K562 (cell line): ENCODE measurements around the gene AAGAB. TPM values are rescaled to one million over a fixed set of nuclear protein-coding genes. Genes with fewer than 3 reads are reported as not detected.

Experiments used
- ATAC-seq: fragments of 200-7000 bp; cut with Tn5 transposase; 3 replicates; pipeline ENCODE4 v1.9.1; 2020; ENCODE audit warnings: moderate library complexity
- BruUV-seq: library from RNA; stranded (reverse); fragments of 400-500 nt; replicated peaks from 2 replicates; lab custom pipeline; 2021; lab: Mats Ljungman, UMichigan
- CTCF ChIA-PET: fragments of 300-600 bp; formaldehyde crosslinking; extraction: SDS; loops from one replicate; lab custom pipeline; 2021; ENCODE audit warnings: low intra/inter-chr PET ratio; lab: Yijun Ruan, JAX
- POLR2A ChIA-PET: fragments of 300-600, 350-650 bp; sonication (Branson Sonifier 250); formaldehyde crosslinking; extraction: SDS; loops from one replicate; lab custom pipeline; 2021; ENCODE audit warnings: antibody characterized with exemption, inconsistent platforms; lab: Yijun Ruan, JAX
- DNase-seq, 4 experiments: peaks; one replicate each; pipeline versions ENCODE4 v3.0.0 to v3.0.0-alpha.2; 2011 to 2018; ENCODE audit warnings: low spot score in 3 of 4, mixed read lengths in 3 of 4; ENCODE audit errors: extremely low read depth in 1 of 4
- FAIRE-seq: peaks from 2 replicates; lab custom pipeline; 2011; peaks lifted over from hg19 to GRCh38; lab: Jason Lieb, UNC
- H2AFZ ChIP-seq: 2 replicates; pipeline ENCODE4 v1.6.0; 2011; ENCODE audit warnings: low read depth, low read length, control low read depth, inconsistent platforms
- H3K27ac ChIP-seq: fragments of 200-600 bp; 3 replicates; pipeline ENCODE4 v1.8.0; 2011; ENCODE audit warnings: low read depth, mild to moderate bottlenecking, control low read depth, inconsistent platforms, low read length, moderate library complexity, mixed read lengths; ENCODE audit errors: extremely low read depth
- H3K27me3 ChIP-seq, 2 experiments: fragments of 300-600 bp in 1 of 2; 2 replicates in 1 of 2; 3 replicates in 1 of 2; pipeline versions ENCODE4 v1.6.0 to v1.8.0; 2011; ENCODE audit warnings: inconsistent platforms in 2 of 2, low read length in 2 of 2, mild to moderate bottlenecking in 1 of 2, mixed read lengths in 1 of 2, moderate library complexity in 1 of 2; ENCODE audit not compliant: control insufficient read depth in 2 of 2, insufficient read depth in 2 of 2
- H3K36me3 ChIP-seq: fragments of 300-600 bp; 3 replicates; pipeline ENCODE4 v1.8.0; 2011; ENCODE audit warnings: mild to moderate bottlenecking, low read length, inconsistent platforms; ENCODE audit not compliant: control insufficient read depth, insufficient read depth
- H3K4me1 ChIP-seq, 2 experiments: fragments of 200-600 bp in 1 of 2; replicated peaks in 1 of 2; 2 replicates in 1 of 2; 3 replicates in 1 of 2; pipeline versions ENCODE4 v1.5.1 to v1.8.0; 2011; ENCODE audit warnings: inconsistent platforms in 2 of 2, low read length in 2 of 2, mild to moderate bottlenecking in 1 of 2, mixed read lengths in 1 of 2, moderate library complexity in 1 of 2; ENCODE audit not compliant: control insufficient read depth in 2 of 2, insufficient read depth in 2 of 2
- H3K4me2 ChIP-seq: 2 replicates; pipeline ENCODE4 v1.6.1; 2011; ENCODE audit warnings: low read length, control low read depth, inconsistent platforms, mixed read lengths; ENCODE audit not compliant: insufficient read depth
- H3K4me3 ChIP-seq: fragments of 200-600 bp; sonication (generic), shearing (Covaris generic); 2 replicates; pipeline ENCODE4 v1.5.1; 2016; ENCODE audit warnings: control low read depth, inconsistent platforms
- H3K79me2 ChIP-seq: fragments of 200-600 bp; 3 replicates; pipeline ENCODE4 v1.8.0; 2011; ENCODE audit warnings: low read length, inconsistent platforms; ENCODE audit not compliant: control insufficient read depth, insufficient read depth
- H3K9ac ChIP-seq, 2 experiments: 2 replicates each; pipeline versions ENCODE4 v1.6.0 to v1.6.1; 2011; ENCODE audit warnings: low read depth in 2 of 2, low read length in 2 of 2, control low read depth in 1 of 2, inconsistent platforms in 1 of 2, mild to moderate bottlenecking in 1 of 2, mixed read lengths in 1 of 2; ENCODE audit not compliant: insufficient read depth in 1 of 2
- H3K9me1 ChIP-seq: one replicate; pipeline ENCODE4 v1.6.0; 2011; ENCODE audit warnings: inconsistent platforms, mild to moderate bottlenecking, low read length, moderate library complexity; ENCODE audit not compliant: control insufficient read depth, insufficient read depth
- H3K9me3 ChIP-seq: replicated peaks from 2 replicates; pipeline ENCODE4 v1.5.1; 2011; ENCODE audit warnings: low read depth, low read length, inconsistent platforms; ENCODE audit not compliant: control insufficient read depth, insufficient read depth
- H4K20me1 ChIP-seq: replicated peaks from 2 replicates; pipeline ENCODE4 v1.6.1; 2011; ENCODE audit warnings: low read length, inconsistent platforms, mixed read lengths; ENCODE audit not compliant: control insufficient read depth, insufficient read depth
- ESRRA ChIP-seq: fragments of 450-650 bp; IDR thresholded peaks from 2 replicates; pipeline ENCODE4 v1.6.1; 2014; ENCODE audit warnings: low read depth, mild to moderate bottlenecking, moderate library complexity, borderline replicate concordance
- FOXJ2 ChIP-seq: fragments of 200-800 bp; sonication (Bioruptor generic); IDR thresholded peaks from 2 replicates; pipeline ENCODE4 v1.6.1; 2016; ENCODE audit warnings: missing genetic modification characterization, missing compliant biosample characterization
- HDAC8 ChIP-seq: fragments of 450-650 bp; IDR thresholded peaks from 2 replicates; pipeline ENCODE4 v1.6.1; 2016; ENCODE audit warnings: mild to moderate bottlenecking, missing genetic modification characterization, moderate library complexity, missing compliant biosample characterization
- HMG20A ChIP-seq: fragments of 450-650 bp; formaldehyde crosslinking; conservative IDR thresholded peaks from 2 replicates; pipeline ENCODE4 v1.4.0; 2020; ENCODE audit warnings: mild to moderate bottlenecking, mixed read lengths
- HNRNPL ChIP-seq: fragments of 200-400 bp; formaldehyde crosslinking; IDR thresholded peaks from 2 replicates; pipeline ENCODE4 v1.6.1; 2017; ENCODE audit warnings: low read depth, mild to moderate bottlenecking, low read length
- KAT7 ChIP-seq: sonication (generic); formaldehyde crosslinking; IDR thresholded peaks from 2 replicates; pipeline ENCODE4 v1.8.0; 2022; ENCODE audit warnings: missing genetic modification reagents, mild to moderate bottlenecking, borderline replicate concordance
- NR2C2 ChIP-seq, 2 experiments: fragments of 200-800 bp in 1 of 2; sonication (Bioruptor generic) in 1 of 2; sonication (generic) in 1 of 2; formaldehyde crosslinking in 1 of 2; IDR thresholded peaks; 2 replicates each; pipeline versions ENCODE4 v1.6.1 to v1.8.0; 2016 to 2022; ENCODE audit warnings: mild to moderate bottlenecking in 1 of 2, missing compliant biosample characterization in 1 of 2, missing genetic modification characterization in 1 of 2, missing genetic modification reagents in 1 of 2
- RBM34 ChIP-seq: fragments of 200-400 bp; formaldehyde crosslinking; IDR thresholded peaks from 2 replicates; pipeline ENCODE4 v1.6.1; 2018; ENCODE audit warnings: low read length, borderline replicate concordance; ENCODE audit not compliant: insufficient read depth
- SMAD3 ChIP-seq: fragments of 450-650 bp; formaldehyde crosslinking; conservative IDR thresholded peaks from 2 replicates; pipeline ENCODE4 v1.4.0; 2020; ENCODE audit warnings: mild to moderate bottlenecking
- SNRNP70 ChIP-seq: fragments of 200-400 bp; formaldehyde crosslinking; optimal IDR thresholded peaks from 2 replicates; pipeline ENCODE3; 2017; ENCODE audit warnings: low read depth, low read length
- SRF ChIP-seq, 2 experiments: fragments of 250-450, 450-650 bp in 1 of 2; sonication (Bioruptor Pico) in 1 of 2; sonication (generic) in 1 of 2; formaldehyde crosslinking; IDR thresholded peaks; 2 replicates each; pipeline versions ENCODE4 v1.5.0 to v1.5.1; 2020 to 2022; ENCODE audit warnings: mild to moderate bottlenecking in 1 of 2, missing genetic modification reagents in 1 of 2
- TAF9B ChIP-seq: fragments of 450-650 bp; IDR thresholded peaks from 2 replicates; pipeline ENCODE4 v1.6.1; 2018; ENCODE audit warnings: mild to moderate bottlenecking; ENCODE audit not compliant: partially characterized antibody
- TCF7 ChIP-seq: sonication (generic); IDR thresholded peaks from 2 replicates; pipeline ENCODE4 v1.6.1; 2016; ENCODE audit warnings: antibody characterized with exemption, borderline replicate concordance
- TRIM24 ChIP-seq, 2 experiments: fragments of 450-650 bp; IDR thresholded peaks; 2 replicates each; pipeline ENCODE4 v1.6.1; 2016
- ZKSCAN3 ChIP-seq: fragments of 250-450 bp; sonication (Bioruptor Pico); IDR thresholded peaks from 2 replicates; pipeline ENCODE4 v1.4.0; 2020
- ZNF282 ChIP-seq: sonication (generic); formaldehyde crosslinking; IDR thresholded peaks from 2 replicates; pipeline ENCODE4 v1.8.1; 2023; ENCODE audit warnings: missing genetic modification reagents
- ZNF347 ChIP-seq: fragments of 450-650 bp; formaldehyde crosslinking; IDR thresholded peaks from 2 replicates; pipeline ENCODE4 v1.4.0; 2020; ENCODE audit warnings: low read depth, mild to moderate bottlenecking, moderate library complexity
- ZSCAN32 ChIP-seq: fragments of 450-650 bp; formaldehyde crosslinking; IDR thresholded peaks from 2 replicates; pipeline ENCODE4 v1.4.0; 2020; ENCODE audit warnings: mild to moderate bottlenecking, moderate library complexity
- WGBS: fragments of 100-300 bp; shearing (Covaris generic); methylation state at CpG from one replicate; pipeline ENCODE4 v1.1.6; 2016; ENCODE audit warnings: low coverage, mixed read lengths; ENCODE audit not compliant: insufficient coverage; ENCODE audit errors: missing lambda C conversion rate; 5-methylcytosine and 5-hydroxymethylcytosine counted together
- in situ Hi-C: fragments of 300-500 bp; cut with MboI; formaldehyde crosslinking; loops from 4 replicates; pipeline ENCODE4 v1.15.0; 2018; ENCODE audit warnings: inconsistent platforms, mixed read lengths
- intact Hi-C: fragments of 100-400 bp; cut with micrococcal nuclease; formaldehyde crosslinking; loops from 2 replicates; pipeline ENCODE4 v1.14.2; 2022
- polyA plus RNA-seq, 8 experiments: library from polyadenylated mRNA; depleted of rRNA in 4 of 8; stranded (reverse) in 5 of 8; unstranded in 3 of 8; fragments of >200 nt; fragmentation: Nextera tagmentation in 2 of 8; fragmentation: Illumina TruSeq in 1 of 8; extraction: Ambion mirVana in 2 of 8; extraction: Trizol in 1 of 8; gene quantifications; 2 replicates each; pipeline versions ENCODE4 v1.2.1 to v1.2.3, GENCODE V29; 2011 to 2014; ENCODE audit warnings: inconsistent platforms in 1 of 8, missing spikeins in 1 of 8
- total RNA-seq, 7 experiments: library from RNA; depleted of rRNA in 6 of 7; stranded (reverse); fragments of >200 nt in 6 of 7; fragmentation: Illumina TruSeq in 2 of 7; extraction: Trizol in 2 of 7; gene quantifications; 2 replicates each; pipeline versions ENCODE4 v1.2.1 to v1.2.3, GENCODE V29; 2011 to 2021; ENCODE audit warnings: low replicate concordance in 1 of 7
- TF ChIP-seq, protein P1 (sequence below): fragments of 450-650 bp; formaldehyde crosslinking; IDR thresholded peaks from 2 replicates; pipeline ENCODE4 v1.4.0; 2022; ENCODE audit warnings: missing genetic modification characterization

Gene AAGAB
- total and polyA plus RNA-seq, 9 of the 15 experiments (the other 6 are each of a cell fraction or from before 2014, with no cell fraction given): 17.8 to 109 (median 58.3) TPM

- no peak overlapping the region; a peak in 1 of 4 replicates for H3K9ac ChIP-seq
- no peaks in the 10 kb centered on the region for H3K9me3 ChIP-seq
- DNase-seq (no peak), ATAC-seq (no peak), FAIRE-seq (no peak)
- in situ Hi-C loops: no loop called here
- 96% methylated on average over 6 of the region's 6 CpGs for WGBS
- intact Hi-C loops: no loop called here
- POLR2A ChIA-PET: no interaction called here
- H3K4me1 ChIP-seq: peaks cover 0 to 5% of the 10 kb centered on the region in 2 experiments; a peak in 4 of 5 replicates
- no peaks in the 10 kb centered on the region for H3K9me1 ChIP-seq
- CTCF ChIA-PET: no interaction called here
- H3K27me3 ChIP-seq: no peaks in the 10 kb centered on the region
- no peaks in the 10 kb centered on the region for H3K79me2 ChIP-seq
- TF ChIP-seq ESRRA (no peak), ZSCAN32 (CRISPR knock-in tag) (no peak), FOXJ2 (tag) (no peak), NR2C2 (CRISPR knock-in tag; IDR thresholded peaks at IDR 0.05) (no peak), NR2C2 (tag; IDR thresholded peaks at IDR 0.05) (no peak), ZKSCAN3 (CRISPR knock-in tag) (no peak), TRIM24 (IDR thresholded peaks at IDR 0.05) (no peak), SRF (CRISPR knock-in tag; IDR thresholded peaks at IDR 0.05) (no peak), HNRNPL (no peak), SNRNP70 (no peak), TAF9B (no peak), TCF7 (no peak), HDAC8 (tag) (no peak), ZNF282 (CRISPR knock-in tag) (no peak), KAT7 (no peak), RBM34 (no peak), SMAD3 (CRISPR knock-in tag) (no peak), ZNF347 (CRISPR knock-in tag) (no peak), HMG20A (CRISPR knock-in tag) (no peak)
- TF ChIP-seq, protein P1, sequence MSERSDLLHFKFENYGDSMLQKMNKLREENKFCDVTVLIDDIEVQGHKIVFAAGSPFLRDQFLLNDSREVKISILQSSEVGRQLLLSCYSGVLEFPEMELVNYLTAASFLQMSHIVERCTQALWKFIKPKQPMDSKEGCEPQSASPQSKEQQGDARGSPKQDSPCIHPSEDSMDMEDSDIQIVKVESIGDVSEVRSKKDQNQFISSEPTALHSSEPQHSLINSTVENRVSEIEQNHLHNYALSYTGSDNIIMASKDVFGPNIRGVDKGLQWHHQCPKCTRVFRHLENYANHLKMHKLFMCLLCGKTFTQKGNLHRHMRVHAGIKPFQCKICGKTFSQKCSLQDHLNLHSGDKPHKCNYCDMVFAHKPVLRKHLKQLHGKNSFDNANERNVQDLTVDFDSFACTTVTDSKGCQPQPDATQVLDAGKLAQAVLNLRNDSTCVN: no peak
- TF ChIP-seq, all 486 proteins: peak for 0
- no peak overlapping the region for H2AFZ ChIP-seq
- H3K4me2 ChIP-seq: no peak overlapping the region
- no peak overlapping the region for H3K4me3 ChIP-seq
- H4K20me1 ChIP-seq: 0 out of 2 replicates have a peak, but pooled peaks cover 8% of the 10 kb centered on the region
- BruUV-seq: no TSS peak
- H3K36me3 ChIP-seq: peaks cover 32% of the 10 kb centered on the region; the same call in 2 of the 3 replicates
- no peak overlapping the region for H3K27ac ChIP-seq
These were observed 91.3 kb downstream of the AAGAB start for GRCh38 chr15:67163180-67163579.
